Stimulated activated CD8-positive, alpha-beta memory T cell treated with anti-CD3 and anti-CD28 coated beads, Interleukin-4, amount 100 ng/mL, for 24 hours (primary cell): ENCODE results near the gene NTHL1.

Experiments
- DNase-seq: peaks from one replicate; pipeline ENCODE4 v3.0.0-alpha.2; 2020; ENCODE audit warnings: low read depth

The NTHL1 gene

GRCh38 chr16:2063861-2064260 lies 16.2 kb upstream of the NTHL1 start:
- no peak for DNase-seq

- DNase-seq: no peak
Observed at GRCh38 chr16:2062801-2063200, 15.2 kb upstream of the NTHL1 start.

DNA sequence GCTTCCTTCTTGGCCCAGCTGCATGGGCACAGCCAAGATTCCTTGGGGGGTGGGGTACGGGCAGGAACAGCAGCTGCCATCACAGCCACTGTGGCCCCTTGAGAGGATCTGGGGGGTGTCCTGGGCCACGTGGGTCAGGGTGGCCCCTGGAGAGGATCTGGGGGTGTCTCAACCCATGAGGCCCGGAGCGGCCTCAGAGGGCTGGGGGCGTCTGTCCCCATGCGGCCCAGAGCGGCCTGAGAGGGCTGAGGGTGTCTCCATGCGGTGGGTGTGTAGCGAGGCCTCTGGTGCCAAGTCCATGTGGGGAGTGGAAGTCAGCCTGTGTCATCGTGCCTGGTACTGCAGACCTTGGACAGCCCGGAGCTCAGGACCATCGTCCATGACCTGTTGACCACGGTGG lies 13.9 kb upstream of the NTHL1 start:
- DNase-seq: no peak

DNA sequence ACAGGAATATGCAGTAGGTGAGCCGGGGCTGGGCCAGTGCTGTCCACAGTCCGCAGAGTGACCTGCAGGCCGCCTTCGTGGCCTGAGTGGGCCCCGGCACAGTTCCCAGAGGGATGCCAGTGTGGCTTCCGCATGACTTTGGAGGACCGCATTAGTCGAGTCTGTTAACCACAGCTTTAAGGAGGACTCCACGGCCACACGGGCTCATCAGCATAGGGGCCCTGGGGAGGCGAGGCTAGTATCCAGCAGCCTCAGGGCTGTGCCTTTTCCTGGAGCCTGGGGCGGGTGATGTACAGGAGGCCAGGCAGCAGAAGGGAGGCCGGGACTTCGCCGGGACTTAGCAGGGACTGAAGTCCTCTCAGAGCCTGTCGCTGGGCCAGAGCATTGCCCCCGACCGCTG lies 13.4 kb upstream of the NTHL1 start:
- DNase-seq: no peak

GRCh38 chr16:2060346-2060745 lies 12.7 kb upstream of the NTHL1 start:
- no peak for DNase-seq

GRCh38 chr16:2058872-2059271 lies 11.2 kb upstream of the NTHL1 start:
- no peak for DNase-seq

DNA sequence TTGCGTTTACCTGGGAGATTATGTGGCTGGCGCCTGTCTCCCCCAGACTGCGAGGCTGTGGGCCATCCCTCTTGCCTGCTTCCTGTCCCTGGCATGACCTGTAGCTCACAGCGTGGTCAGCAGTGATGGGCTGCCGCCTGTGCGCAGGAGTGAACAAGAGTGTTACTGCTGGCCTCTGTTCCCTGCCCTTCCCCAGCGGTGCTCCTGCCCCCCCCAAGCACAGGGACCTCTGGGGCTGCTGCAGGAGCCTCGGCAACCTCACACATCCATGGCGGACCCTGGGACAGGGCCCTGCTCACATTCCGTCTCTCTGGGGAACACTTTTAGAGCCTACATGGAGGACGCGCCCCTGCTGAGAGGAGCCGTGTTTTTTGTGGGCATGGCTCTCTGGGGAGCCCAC lies 10.8 kb upstream of the NTHL1 start:
- no peak for DNase-seq

DNA sequence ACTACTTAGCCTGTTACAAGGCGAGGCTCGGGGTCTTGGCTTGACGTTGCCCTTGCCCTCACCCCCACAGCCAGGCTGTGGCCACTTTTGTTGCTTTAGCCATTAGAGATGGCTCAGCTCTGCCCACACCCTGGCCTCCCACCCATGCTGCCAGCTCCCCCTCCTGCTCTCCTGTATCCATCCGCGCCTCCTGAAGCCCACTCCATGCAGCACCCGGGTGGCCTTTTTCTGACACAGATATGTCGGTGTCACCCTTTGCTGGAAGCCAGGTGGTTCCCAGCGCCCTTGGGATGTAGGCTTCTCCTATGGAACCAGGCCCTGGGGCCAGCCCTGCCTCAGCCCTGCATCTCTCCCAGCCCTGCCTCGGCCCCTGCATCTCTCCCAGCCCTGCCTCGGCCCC lies 9.8 kb upstream of the NTHL1 start:
- DNase-seq: no peak

- no peak for DNase-seq
Observed at GRCh38 chr16:2056681-2057407, 9.2 kb upstream of the NTHL1 start.

DNA sequence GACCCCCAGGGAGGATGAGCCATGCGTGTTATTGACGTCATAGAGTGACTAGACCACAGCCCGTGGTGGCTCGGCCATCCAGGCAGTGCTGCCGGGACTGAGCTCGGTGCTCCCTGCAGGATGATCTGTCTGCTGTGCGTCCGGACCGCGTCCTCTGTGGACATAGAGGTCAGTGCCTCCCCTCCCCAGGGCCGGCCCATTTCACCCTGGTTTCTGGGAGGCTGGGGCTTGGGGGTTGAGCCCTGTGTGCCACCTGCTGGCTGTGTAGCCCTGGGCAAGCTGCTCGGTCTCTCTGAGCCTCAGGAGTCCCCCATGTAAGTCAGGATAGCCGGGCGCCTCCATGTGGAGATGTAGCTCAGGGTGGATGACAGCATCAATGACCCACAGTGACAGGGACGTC lies 8.4 kb upstream of the NTHL1 start:
- DNase-seq: no peak

GRCh38 chr16:2054543-2055245 lies 7.1 kb upstream of the NTHL1 start:
- no peak for DNase-seq

DNA sequence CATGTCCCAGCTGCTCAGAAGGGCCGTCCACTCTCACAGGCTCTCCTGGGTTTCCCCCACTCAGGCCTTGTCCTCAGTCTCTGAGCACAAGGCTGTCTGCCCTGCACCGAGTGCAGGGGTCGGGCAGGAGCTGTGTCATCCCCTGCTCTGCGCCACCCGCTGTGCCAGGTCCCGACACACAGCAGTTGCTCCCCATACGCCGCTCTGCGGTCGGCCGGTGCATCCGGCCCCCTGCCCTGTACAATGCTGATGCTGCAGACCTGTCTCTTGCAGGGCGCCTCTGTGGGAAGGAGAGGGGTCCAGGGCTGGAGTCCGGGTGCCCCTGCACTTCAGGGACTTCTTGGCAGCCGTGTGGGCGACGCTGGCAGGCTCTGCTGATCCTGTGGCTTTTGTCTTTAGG lies 6.3 kb upstream of the NTHL1 start:
- DNase-seq: no peak

- DNase-seq: no peak
Observed at GRCh38 chr16:2053211-2053610, 5.6 kb upstream of the NTHL1 start.

DNA sequence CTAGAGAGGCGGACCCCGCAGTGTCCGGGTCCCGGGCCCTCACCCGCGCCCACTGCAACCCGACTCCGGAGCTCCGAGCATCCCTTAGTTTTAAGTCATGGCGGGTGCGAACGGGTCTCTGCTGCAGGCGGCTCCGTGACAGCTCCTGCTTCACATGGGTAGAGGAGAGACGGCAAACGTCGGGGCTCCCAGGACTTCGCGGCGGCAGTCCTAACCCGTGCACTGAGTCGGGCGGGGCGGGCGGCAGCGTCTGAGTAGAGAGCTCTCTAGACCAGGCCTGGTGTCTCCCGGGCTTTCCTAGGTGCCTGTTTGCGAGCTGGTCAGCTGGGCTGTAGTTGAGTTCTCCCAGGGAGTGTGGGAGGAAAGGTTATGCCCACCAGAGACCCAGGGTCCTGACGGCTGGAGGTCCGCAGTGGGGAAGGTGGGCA lies 496 bp upstream of the NTHL1 start:
- DNase-seq: no peak

GRCh38 chr16:2046893-2047329 lies 723 bp downstream of the NTHL1 start:
- no peak for DNase-seq

DNA sequence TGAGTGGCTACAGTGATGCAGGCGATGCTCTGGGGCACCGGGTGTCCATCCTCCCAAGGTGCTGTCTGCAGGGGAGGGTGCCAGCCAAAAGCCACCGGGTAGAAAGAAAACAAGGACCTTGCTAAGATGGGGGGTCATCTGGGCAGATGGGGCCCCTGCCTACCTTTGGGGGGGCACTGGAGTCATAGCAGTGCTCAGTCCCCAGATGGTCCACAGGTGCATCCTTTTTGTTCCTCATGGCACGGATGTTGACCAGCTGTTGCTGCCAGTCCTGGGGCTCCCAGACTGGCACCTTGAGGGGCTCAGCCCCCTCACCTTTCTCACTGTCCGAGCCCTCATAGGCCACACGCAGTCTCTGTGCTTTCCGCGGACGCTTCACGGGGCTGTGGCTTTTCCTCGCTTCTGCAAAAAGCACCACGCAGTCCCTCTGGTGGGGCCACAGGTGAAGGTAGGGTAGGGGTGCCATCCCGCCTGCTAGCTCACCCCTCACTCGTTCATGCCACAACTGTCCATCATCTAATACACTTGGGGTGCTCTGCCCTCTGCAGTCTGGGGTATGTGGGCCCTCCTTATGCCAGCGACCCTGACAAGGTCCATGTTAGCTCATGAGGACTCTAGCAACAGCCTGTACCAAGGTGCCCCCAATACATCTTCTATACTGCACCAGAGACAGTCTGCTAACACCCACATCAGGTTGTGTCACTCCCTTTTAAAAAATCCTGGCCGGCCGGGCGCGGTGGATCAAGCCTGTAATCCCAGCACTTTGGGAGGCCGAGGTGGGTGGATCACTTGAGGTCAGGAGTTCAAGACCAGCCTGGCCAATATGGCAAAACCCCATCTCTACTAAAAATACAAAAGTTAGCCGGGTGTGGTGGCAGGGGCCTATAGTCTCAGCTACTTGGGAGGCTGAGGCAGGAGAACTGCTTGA lies 1.4 kb downstream of the NTHL1 start:
- no peak for DNase-seq

DNA sequence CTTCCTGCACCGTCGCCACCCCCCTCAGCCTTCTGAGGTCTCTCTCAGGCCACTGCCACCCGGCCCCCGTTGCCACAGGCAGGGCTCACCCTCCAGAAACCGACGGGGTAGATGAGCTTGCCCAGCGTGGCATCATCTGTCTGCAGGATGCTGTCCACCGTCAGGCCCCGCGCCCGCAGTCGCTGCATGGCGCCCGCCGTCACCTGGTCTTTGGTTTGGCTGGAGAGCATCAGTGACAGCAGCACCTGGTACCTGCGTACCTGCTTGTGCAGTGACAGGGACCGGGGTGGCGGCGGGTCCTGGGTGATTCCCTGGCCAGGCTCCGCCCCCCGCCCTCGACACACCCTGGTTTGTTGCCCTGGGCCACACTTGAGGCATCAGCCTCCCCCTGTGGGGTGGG lies 3.1 kb downstream of the NTHL1 start:
- no peak for DNase-seq

DNA sequence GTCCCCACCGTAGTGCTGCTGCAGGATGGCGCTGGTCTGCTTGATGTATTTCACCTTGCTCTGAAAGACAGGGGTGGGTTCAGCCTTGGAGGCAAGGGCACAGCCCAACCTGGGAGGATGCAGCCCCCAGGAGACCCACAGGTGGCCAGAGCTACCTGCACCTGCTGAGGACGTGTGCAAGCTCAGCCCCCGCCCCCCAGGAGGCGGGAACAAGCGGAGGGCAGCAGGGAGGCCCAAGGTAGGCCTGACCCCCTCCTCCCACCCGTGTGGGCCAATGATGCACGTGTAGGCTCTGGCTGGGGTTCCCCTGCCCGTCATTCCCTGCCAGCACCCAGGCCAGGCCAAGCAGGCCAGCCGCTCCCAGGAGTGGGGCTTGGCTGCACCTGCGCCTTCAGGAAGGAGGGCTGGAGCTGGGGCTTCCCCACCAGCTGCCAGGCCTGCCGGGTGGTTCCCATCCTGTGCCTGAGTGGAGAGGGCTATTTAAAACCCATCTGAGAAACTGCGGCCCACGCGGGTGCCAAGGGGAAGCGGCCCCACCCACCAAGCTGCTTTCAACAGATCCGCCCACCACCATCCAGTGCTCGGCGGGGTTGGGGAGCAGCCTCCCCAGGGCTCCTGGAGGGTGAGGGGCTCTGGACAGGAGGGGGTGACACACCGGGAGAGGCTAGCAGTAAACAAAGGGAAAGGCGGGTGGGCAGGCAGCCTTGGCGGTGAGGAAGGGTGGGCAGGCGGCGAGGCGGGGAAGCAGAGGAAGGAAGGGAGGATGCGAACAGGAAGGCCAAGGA lies 3.8 kb downstream of the NTHL1 start:
- no peak for DNase-seq

DNA sequence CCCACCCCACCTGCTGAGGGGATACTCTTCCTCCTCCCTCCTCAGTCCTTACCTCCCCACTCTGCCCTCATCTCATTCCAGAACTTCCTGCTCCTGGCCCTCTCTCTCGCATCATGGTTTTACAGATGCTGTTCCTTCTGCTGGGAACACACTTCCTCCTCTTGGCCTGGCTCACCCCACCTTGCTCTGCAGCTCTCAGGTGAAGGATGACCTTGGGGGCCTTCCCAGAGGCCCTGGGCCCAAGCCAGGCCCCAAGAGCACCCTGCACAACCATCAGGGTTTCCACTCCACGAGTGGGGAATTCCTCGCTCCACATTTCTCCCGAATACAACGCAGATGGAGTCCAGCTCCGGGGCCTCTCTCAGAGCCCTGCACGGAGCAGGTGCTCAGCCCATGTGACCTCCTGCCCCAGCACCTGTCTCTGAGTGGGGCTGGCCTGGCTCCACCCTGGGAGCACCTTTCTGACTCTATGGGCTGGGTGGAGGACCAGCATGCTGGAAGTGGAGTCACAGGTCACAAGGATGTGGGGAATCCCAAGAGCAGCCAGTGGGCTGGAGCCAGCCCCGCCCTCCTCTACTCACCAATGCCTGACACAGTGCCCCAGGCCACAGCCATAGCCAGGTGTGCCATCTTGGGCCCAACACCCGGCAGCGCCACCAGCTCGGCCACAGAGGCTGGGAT lies 4.5 kb downstream of the NTHL1 start:
- no peak for DNase-seq

- no peak for DNase-seq
Observed at GRCh38 chr16:2042171-2042985, 5.3 kb downstream of the NTHL1 start.
